Loucy (cell line): ENCODE data around the gene AWAT2.

Source experiments
- CTCF ChIP-seq: fragments of 200-600 bp; sonication (generic); conservative IDR thresholded peaks from 2 replicates; pipeline ENCODE4 v1.5.1; 2014; ENCODE audit warnings: mild to moderate bottlenecking, antibody characterized with exemption, low read length
- EZH2phosphoT487 ChIP-seq: fragments of 200-600 bp; IDR thresholded peaks from 2 replicates; pipeline ENCODE4 v1.6.1; 2018; ENCODE audit warnings: antibody characterized with exemption, mild to moderate bottlenecking, moderate library complexity, borderline replicate concordance

- TF ChIP-seq CTCF: no peak
- TF ChIP-seq EZH2phosphoT487: no peak
Measured at GRCh38 chrX:70088751-70089150, 39.0 kb upstream of the AWAT2 start.
